GM23338 (cell line): Measurements from ENCODE around the gene F8A2. TPM values are rescaled to one million over a fixed set of nuclear protein-coding genes. Genes with fewer than 3 reads are reported as not detected.

ENCODE experiments used
- ATAC-seq: fragments of 200-7000 bp; cut with Tn5 transposase; 3 replicates; pipeline ENCODE4 v1.9.1; 2020
- DNase-seq: peaks from one replicate; pipeline ENCODE4 v3.0.0-alpha.2; 2015; ENCODE audit warnings: low spot score
- H2AFZ ChIP-seq: fragments of 200-600 bp; sonication (generic); 2 replicates; pipeline ENCODE4 v1.8.0; 2016; ENCODE audit warnings: antibody characterized with exemption, mild to moderate bottlenecking, moderate library complexity
- H3F3A ChIP-seq: fragments of 200-600 bp; sonication (generic); replicated peaks from 2 replicates; pipeline ENCODE4 v1.8.0; 2017; ENCODE audit warnings: antibody characterized with exemption, mixed run types, low read depth
- H3K27ac ChIP-seq: fragments of 200-600 bp; sonication (generic); 2 replicates; pipeline ENCODE4 v1.6.1; 2016; ENCODE audit warnings: low read depth
- H3K27me3 ChIP-seq: fragments of 200-600 bp; sonication (generic); 2 replicates; pipeline ENCODE4 v1.8.0; 2016; ENCODE audit warnings: mild to moderate bottlenecking, mixed run types, moderate library complexity; ENCODE audit not compliant: insufficient read depth
- H3K36me3 ChIP-seq: fragments of 200-600 bp; sonication (generic); 2 replicates; pipeline ENCODE4 v1.8.0; 2016; ENCODE audit warnings: mild to moderate bottlenecking; ENCODE audit not compliant: insufficient read depth
- H3K4me1 ChIP-seq: fragments of 200-600 bp; sonication (generic); 2 replicates; pipeline ENCODE4 v1.8.0; 2016; ENCODE audit warnings: mild to moderate bottlenecking, moderate library complexity; ENCODE audit not compliant: insufficient read depth
- H3K4me2 ChIP-seq: fragments of 200-600 bp; sonication (generic); 2 replicates; pipeline ENCODE4 v1.7.1; 2017; ENCODE audit warnings: mixed run types
- H3K4me3 ChIP-seq: fragments of 200-600 bp; sonication (generic); 2 replicates; pipeline ENCODE4 v1.6.1; 2016; ENCODE audit warnings: mixed run types
- H3K79me2 ChIP-seq: fragments of 200-600 bp; sonication (generic); replicated peaks from 2 replicates; pipeline ENCODE4 v1.8.0; 2017; ENCODE audit warnings: mild to moderate bottlenecking; ENCODE audit not compliant: insufficient read depth
- H3K9me2 ChIP-seq: fragments of 200-600 bp; sonication (generic); 2 replicates; pipeline ENCODE4 v1.8.0; 2017; ENCODE audit not compliant: insufficient read depth
- H4K20me1 ChIP-seq: fragments of 200-600 bp; sonication (generic); replicated peaks from 2 replicates; pipeline ENCODE4 v1.8.0; 2017; ENCODE audit warnings: mild to moderate bottlenecking; ENCODE audit not compliant: insufficient read depth
- H3K27ac Mint-ChIP-seq: 2 replicates; pipeline ENCODE4 v1.8.0; 2020; ENCODE audit warnings: inconsistent platforms, mild to moderate bottlenecking, moderate library complexity, mixed read lengths
- H3K27me3 Mint-ChIP-seq: 3 replicates; pipeline ENCODE4 v1.8.0; 2022; ENCODE audit warnings: low read depth, mild to moderate bottlenecking, moderate library complexity, mixed read lengths, inconsistent platforms; ENCODE audit not compliant: insufficient read depth, poor library complexity
- H3K36me3 Mint-ChIP-seq: 3 replicates; pipeline ENCODE4 v1.8.0; 2021; ENCODE audit warnings: low read depth, mild to moderate bottlenecking, inconsistent platforms, moderate library complexity, mixed read lengths
- H3K4me1 Mint-ChIP-seq: 3 replicates; pipeline ENCODE4 v1.8.0; 2020; ENCODE audit warnings: mild to moderate bottlenecking, inconsistent platforms, mixed read lengths
- H3K4me3 Mint-ChIP-seq: 3 replicates; pipeline ENCODE4 v1.8.0; 2021; ENCODE audit warnings: moderate library complexity, mild to moderate bottlenecking, inconsistent platforms, mixed read lengths
- H3K9me3 Mint-ChIP-seq: 3 replicates; pipeline ENCODE4 v1.8.0; 2020; ENCODE audit warnings: moderate library complexity, mild to moderate bottlenecking, inconsistent platforms, mixed read lengths
- ETS1 ChIP-seq: IDR thresholded peaks from 2 replicates; pipeline ENCODE4 v1.6.1; 2016; ENCODE audit warnings: antibody characterized with exemption
- EZH2 ChIP-seq: fragments of 200-600 bp; sonication (generic); IDR thresholded peaks from one replicate; pipeline ENCODE4 v1.8.0; 2017; ENCODE audit warnings: antibody characterized with exemption, mild to moderate bottlenecking, low read depth; ENCODE audit not compliant: unreplicated experiment
- EZH2phosphoT487 ChIP-seq: fragments of 200-600 bp; sonication (generic); IDR thresholded peaks from one replicate; pipeline ENCODE4 v1.8.1; 2018; ENCODE audit warnings: antibody characterized with exemption; ENCODE audit not compliant: unreplicated experiment
- REST ChIP-seq: IDR thresholded peaks from one replicate; pipeline ENCODE4 v1.6.1; 2018; ENCODE audit warnings: antibody characterized with exemption; ENCODE audit not compliant: unreplicated experiment
- ZNF114 ChIP-seq: fragments of 250-450 bp; sonication (Bioruptor Pico); IDR thresholded peaks from 2 replicates; pipeline ENCODE4 v1.5.0; 2020; ENCODE audit warnings: mild to moderate bottlenecking, moderate library complexity
- ZNF331 ChIP-seq: fragments of 250-450 bp; sonication (Bioruptor Pico); IDR thresholded peaks from 2 replicates; pipeline ENCODE4 v1.5.0; 2020; ENCODE audit warnings: low read depth, mild to moderate bottlenecking, moderate library complexity
- ZNF462 ChIP-seq: fragments of 250-450 bp; sonication (Bioruptor Pico); IDR thresholded peaks from 2 replicates; pipeline ENCODE4 v1.5.0; 2020; ENCODE audit warnings: mild to moderate bottlenecking, moderate library complexity
- polyA plus RNA-seq: library from polyadenylated mRNA; unstranded; fragments of >200 nt; fragmentation: Nextera tagmentation; extraction: Ambion mirVana; gene quantifications from 2 replicates; pipeline ENCODE4 v1.2.1, GENCODE V29; 2016
- total RNA-seq: library from RNA; depleted of rRNA; stranded (reverse); fragments of >200 nt; shearing (Covaris generic); gene quantifications from 2 replicates; pipeline ENCODE4 v1.2.3, GENCODE V29; 2014

Gene F8A2
- total and polyA plus RNA-seq, 2 experiments from 2014 or later: not detected

GRCh38 chrX:155333544-155334100 lies 48.3 kb upstream of the F8A2 start (continued):
- TF ChIP-seq ZNF462 (CRISPR knock-in tag): no peak

DNA sequence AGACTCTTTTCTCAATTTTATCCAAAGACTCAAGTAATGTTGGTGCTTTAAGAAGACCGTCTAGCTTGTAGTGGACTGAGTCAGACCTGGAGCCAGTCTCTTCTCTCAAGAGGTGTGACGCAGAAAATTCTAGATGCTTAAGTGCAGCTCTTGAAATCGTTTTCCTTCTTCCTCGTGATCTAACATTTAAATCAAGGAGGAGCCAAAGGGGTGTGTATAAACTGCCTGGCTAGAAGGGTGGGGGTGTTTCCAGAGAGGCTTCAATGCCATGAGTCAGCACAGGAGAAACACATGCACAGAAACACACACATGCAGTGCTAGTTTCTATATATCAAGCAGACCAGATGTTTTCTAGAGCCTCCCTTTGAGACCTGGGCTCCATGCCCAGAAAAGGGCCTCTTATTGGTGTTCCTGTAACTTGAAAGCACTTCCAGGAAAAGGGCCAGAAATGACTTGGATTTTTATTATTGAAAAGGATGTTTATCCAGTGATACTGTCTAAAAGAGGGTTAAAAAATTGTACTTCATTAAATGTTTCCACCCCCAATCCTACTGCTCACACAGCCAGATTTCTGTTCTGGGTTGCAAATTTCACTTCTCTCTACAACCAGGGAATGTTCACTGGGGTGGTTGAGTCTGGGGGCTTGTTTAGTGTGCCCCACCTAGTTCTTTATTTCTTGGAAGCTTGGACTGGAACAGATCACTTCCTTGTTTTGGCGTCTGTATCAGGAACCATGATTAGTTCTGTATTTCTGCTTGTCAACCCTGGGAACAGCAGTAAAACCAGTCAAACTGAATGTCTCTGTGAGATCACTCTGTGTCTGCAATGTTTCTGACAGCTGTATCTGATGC lies 47.2 kb upstream of the F8A2 start, which contains the start of gene CLIC2:
Gene CLIC2 (minus strand): TSS at position 129 of the 851 bp plus-strand sequence. CDS start 187 bp downstream, outside the sequence.
- H3K27me3 Mint-ChIP-seq: no peaks in the 10 kb centered on the region
- TF ChIP-seq ZNF114 (no peak), EZH2phosphoT487 (no peak), ETS1 (no peak), EZH2 (no peak), REST (no peak), ZNF331 (CRISPR knock-in tag) (no peak)

More for the DNA sequence above, 47.2 kb upstream of the F8A2 start, which contains the start of gene CLIC2:
- Histone ChIP-seq H3K36me3 (no peaks in the 10 kb centered on the region), H3K79me2 (no peaks in the 10 kb centered on the region), H3F3A (no peaks in the 10 kb centered on the region), H3K4me3 (no peak within 1 kb of the TSS), H4K20me1 (no peaks in the 10 kb centered on the region), H2AFZ (no peak within 1 kb of the TSS), H3K27ac (no peak within 1 kb of the TSS), H3K9me2 (no peaks in the 10 kb centered on the region), H3K4me2 (no peak within 1 kb of the TSS), H3K4me1 (no peaks in the 10 kb centered on the region), H3K27me3 (no peaks in the 10 kb centered on the region)
- H3K36me3 Mint-ChIP-seq: no peaks in the 10 kb centered on the region
- H3K4me1 Mint-ChIP-seq: no peaks in the 10 kb centered on the region
- H3K4me3 Mint-ChIP-seq: no peak within 1 kb of the TSS
- H3K27ac Mint-ChIP-seq: no peak within 1 kb of the TSS
- no peaks in the 10 kb centered on the region for H3K9me3 Mint-ChIP-seq
- ATAC-seq (no peak), DNase-seq (no peak)
